Mammary epithelial cell (primary cell): Measurements from ENCODE around the gene DACT2.

Experiments used
- CTCF ChIP-seq, 2 donors: IDR thresholded peaks in 1 of 2; conservative IDR thresholded peaks in 1 of 2; 2 replicates each; pipeline ENCODE4 v1.5.1; 2011 to 2012; ENCODE audit warnings: inconsistent platforms in 2 of 2, low read length in 2 of 2, mild to moderate bottlenecking in 2 of 2, control low read depth in 1 of 2, low read depth in 1 of 2; ENCODE audit not compliant: insufficient read depth in 1 of 2; ENCODE audit errors: extremely low read depth in 1 of 2
- EZH2 ChIP-seq: IDR thresholded peaks from 2 replicates; pipeline ENCODE4 v1.6.1; 2012; ENCODE audit warnings: low read length, inconsistent platforms, borderline replicate concordance

- TF ChIP-seq EZH2 = no peak
- TF ChIP-seq CTCF (conservative IDR thresholded peaks at IDR 0.05 in 1 of 2, IDR thresholded peaks at IDR 0.05 in 1 of 2; ENCODE audit: extremely low read depth in 1 of 2, insufficient read depth in 1 of 2, low read depth in 1 of 2, low read length in 2 of 2) = no peak
Observed at GRCh38 chr6:168307695-168308021, 11.9 kb downstream of the DACT2 start.
